H9 (cell line): ENCODE data around the gene ODC1. TPM values are rescaled to one million over a fixed set of nuclear protein-coding genes. Genes with fewer than 3 reads are reported as not detected.

Experiments
- DNase-seq: peaks from one replicate; pipeline ENCODE4 v3.0.0-alpha.2; 2017
- H2AFZ ChIP-seq: one replicate; pipeline ENCODE4 v1.6.1; 2013; ENCODE audit warnings: mild to moderate bottlenecking, low read length, control low read depth, moderate library complexity
- H2AK5ac ChIP-seq: 2 replicates; pipeline ENCODE4 v1.6.1; 2013; ENCODE audit warnings: low read length, control low read depth, mixed read lengths; ENCODE audit not compliant: insufficient read length
- H2BK120ac ChIP-seq: one replicate; pipeline ENCODE4 v1.6.1; 2013; ENCODE audit warnings: low read depth, mild to moderate bottlenecking, low read length, control low read depth, inconsistent platforms; ENCODE audit not compliant: poor library complexity, severe bottlenecking
- H2BK12ac ChIP-seq: 2 replicates; pipeline ENCODE4 v1.6.1; 2013; ENCODE audit warnings: low read length, control low read depth, mixed read lengths, low read depth; ENCODE audit not compliant: insufficient read length
- H2BK15ac ChIP-seq: 2 replicates; pipeline ENCODE4 v1.6.1; 2013; ENCODE audit warnings: low read depth, low read length, control low read depth
- H2BK20ac ChIP-seq: one replicate; pipeline ENCODE4 v1.6.1; 2013; ENCODE audit warnings: low read depth, mild to moderate bottlenecking, low read length, control low read depth, inconsistent platforms; ENCODE audit not compliant: poor library complexity, severe bottlenecking
- H2BK5ac ChIP-seq: 2 replicates; pipeline ENCODE4 v1.6.1; 2013; ENCODE audit warnings: low read length, control low read depth, mixed read lengths; ENCODE audit not compliant: insufficient read length
- H3K14ac ChIP-seq: 2 replicates; pipeline ENCODE4 v1.6.1; 2013; ENCODE audit warnings: low read length, control low read depth; ENCODE audit not compliant: insufficient read depth
- H3K18ac ChIP-seq: 2 replicates; pipeline ENCODE4 v1.6.1; 2013; ENCODE audit warnings: low read depth, mild to moderate bottlenecking, mixed read lengths, low read length, control low read depth; ENCODE audit not compliant: insufficient read length
- H3K23ac ChIP-seq: 2 replicates; pipeline ENCODE4 v1.6.1; 2013; ENCODE audit warnings: low read length, control low read depth, mixed read lengths, low read depth; ENCODE audit not compliant: insufficient read length
- H3K23me2 ChIP-seq: 2 replicates; pipeline ENCODE4 v1.6.1; 2013; ENCODE audit warnings: low read depth, mild to moderate bottlenecking, mixed read lengths, low read length, control low read depth; ENCODE audit not compliant: insufficient read length, poor library complexity, severe bottlenecking
- H3K27ac ChIP-seq: 2 replicates; pipeline ENCODE4 v1.5.1; 2013; ENCODE audit warnings: low read length, control low read depth, mixed read lengths, low read depth; ENCODE audit not compliant: insufficient read length
- H3K27me3 ChIP-seq: 2 replicates; pipeline ENCODE4 v1.6.1; 2013; ENCODE audit warnings: low read length, control low read depth, inconsistent platforms; ENCODE audit not compliant: insufficient read depth
- H3K4ac ChIP-seq: 2 replicates; pipeline ENCODE4 v1.6.1; 2013; ENCODE audit warnings: low read depth, mild to moderate bottlenecking, control low read depth, inconsistent platforms, low read length, moderate library complexity
- H3K4me1 ChIP-seq: 2 replicates; pipeline ENCODE4 v1.6.1; 2013; ENCODE audit warnings: low read length, control low read depth, inconsistent platforms; ENCODE audit not compliant: insufficient read depth
- H3K4me2 ChIP-seq: 2 replicates; pipeline ENCODE4 v1.6.1; 2013; ENCODE audit warnings: low read length, control low read depth, mixed read lengths; ENCODE audit not compliant: insufficient read length, insufficient read depth
- H3K56ac ChIP-seq: 2 replicates; pipeline ENCODE4 v1.6.1; 2013; ENCODE audit warnings: low read depth, mild to moderate bottlenecking, mixed read lengths, low read length, control low read depth; ENCODE audit not compliant: insufficient read length
- H3K79me1 ChIP-seq: 2 replicates; pipeline ENCODE4 v1.6.1; 2013; ENCODE audit warnings: low read depth, mild to moderate bottlenecking, moderate library complexity, low read length, control low read depth, inconsistent platforms; ENCODE audit not compliant: insufficient read depth, poor library complexity, severe bottlenecking
- H3K79me2 ChIP-seq: 2 replicates; pipeline ENCODE4 v1.6.1; 2013; ENCODE audit warnings: low read length, control low read depth, inconsistent platforms; ENCODE audit not compliant: insufficient read depth
- H3K9ac ChIP-seq: 2 replicates; pipeline ENCODE4 v1.6.1; 2013; ENCODE audit warnings: low read length, control low read depth, mixed read lengths; ENCODE audit not compliant: insufficient read length; ENCODE audit errors: extremely low read depth
- H3K9me3 ChIP-seq: one replicate; pipeline ENCODE4 v1.6.1; 2013; ENCODE audit warnings: low read depth, low read length, inconsistent platforms; ENCODE audit not compliant: control insufficient read depth
- H3T11ph ChIP-seq: one replicate; pipeline ENCODE4 v1.6.1; 2013; ENCODE audit warnings: mild to moderate bottlenecking, low read length, control low read depth, inconsistent platforms
- H4K20me1 ChIP-seq: one replicate; pipeline ENCODE4 v1.6.1; 2013; ENCODE audit not compliant: control insufficient read depth, insufficient read length, insufficient read depth
- H4K5ac ChIP-seq: 2 replicates; pipeline ENCODE4 v1.6.1; 2013; ENCODE audit warnings: low read depth, mild to moderate bottlenecking, mixed read lengths, low read length, control low read depth; ENCODE audit not compliant: insufficient read length
- H4K8ac ChIP-seq: replicated peaks from 2 replicates; pipeline ENCODE4 v1.6.1; 2013; ENCODE audit warnings: low read length, control low read depth, mixed read lengths, low read depth; ENCODE audit not compliant: insufficient read length
- H4K91ac ChIP-seq: 2 replicates; pipeline ENCODE4 v1.6.1; 2013; ENCODE audit warnings: low read depth, mild to moderate bottlenecking, moderate library complexity, mixed read lengths, low read length, control low read depth; ENCODE audit not compliant: insufficient read length
- H3K27ac Mint-ChIP-seq, 3 experiments: 2 replicates in 2 of 3; 3 replicates in 1 of 3; pipeline ENCODE4 v1.8.0; 2020 to 2021; ENCODE audit warnings: mixed read lengths in 3 of 3, mild to moderate bottlenecking in 1 of 3, moderate library complexity in 1 of 3
- H3K27me3 Mint-ChIP-seq: 2 replicates; pipeline ENCODE4 v1.8.0; 2021; ENCODE audit warnings: low read depth, mild to moderate bottlenecking, moderate library complexity, mixed read lengths
- H3K36me3 Mint-ChIP-seq, 3 experiments: 2 replicates in 2 of 3; 3 replicates in 1 of 3; pipeline ENCODE4 v1.8.0; 2020 to 2021; ENCODE audit warnings: low read depth in 3 of 3, mixed read lengths in 3 of 3; ENCODE audit not compliant: insufficient read depth in 1 of 3
- H3K4me1 Mint-ChIP-seq, 2 experiments: 2 replicates each; pipeline ENCODE4 v1.8.0; 2020; ENCODE audit warnings: mixed read lengths in 2 of 2
- H3K4me3 Mint-ChIP-seq, 2 experiments: 2 replicates in 1 of 2; 3 replicates in 1 of 2; pipeline ENCODE4 v1.8.0; 2020 to 2021; ENCODE audit warnings: mild to moderate bottlenecking in 2 of 2, mixed read lengths in 2 of 2, moderate library complexity in 1 of 2
- H3K9me3 Mint-ChIP-seq, 2 experiments: 2 replicates in 1 of 2; 3 replicates in 1 of 2; pipeline ENCODE4 v1.8.0; 2020; ENCODE audit warnings: mild to moderate bottlenecking in 2 of 2, mixed read lengths in 2 of 2, moderate library complexity in 1 of 2
- CTCF ChIP-seq: fragments of 200-600 bp; sonication (generic); conservative IDR thresholded peaks from 3 replicates; pipeline ENCODE4 v1.8.0; 2021; ENCODE audit warnings: antibody characterized with exemption, mild to moderate bottlenecking
- WGBS: extraction: QIAGEN DNeasy Blood & Tissue Kit; methylation state at CpG from one replicate; pipeline ENCODE4 v1.1.7; 2013; ENCODE audit warnings: missing lambda C conversion rate, low lambda C conversion rate, mixed read lengths; ENCODE audit not compliant: insufficient read length; ENCODE audit errors: extremely low coverage; 5-methylcytosine and 5-hydroxymethylcytosine counted together
- total RNA-seq: library from RNA; stranded (reverse); gene quantifications from 2 replicates; pipeline ENCODE4 v1.2.1, GENCODE V29; 2021

The ODC1 gene
- total RNA-seq, 1 experiment from 2014 or later, result 48.3 TPM

GRCh38 chr2:10428355-10428754, 19.8 kb downstream of the ODC1 start:
- Mint-ChIP-seq H3K4me3 (no peak overlapping the region), H3K27ac (no peak overlapping the region), H3K36me3 (no peaks in the 10 kb centered on the region), H3K9me3 (peaks cover 0 to 2% of the 10 kb centered on the region in 2 experiments; a peak in 1 of 5 replicates), H3K4me1 (peaks cover 5 to 12% of the 10 kb centered on the region in 2 experiments; a peak in 3 of 4 replicates), H3K27me3 (peaks cover 13% of the 10 kb centered on the region)
- Histone ChIP-seq H3K79me1 (no peaks in the 10 kb centered on the region), H3K4me2 (no peak overlapping the region), H3K4ac (no peak overlapping the region), H4K5ac (no peak overlapping the region), H4K20me1 (no peaks in the 10 kb centered on the region), H3K4me1 (no peaks in the 10 kb centered on the region; the same call in 1 of the 2 replicates), H2BK120ac (no peak overlapping the region), H2AFZ (no peak overlapping the region), H3K27me3 (no peaks in the 10 kb centered on the region), H2BK12ac (no peak overlapping the region), H3K27ac (no peak overlapping the region), H3K14ac (no peak overlapping the region), H3K23me2 (no peaks in the 10 kb centered on the region), H3K56ac (no peak overlapping the region), H3K18ac (no peak overlapping the region), H3T11ph (no peak overlapping the region), H2BK20ac (no peak overlapping the region), H2AK5ac (no peak overlapping the region), H2BK15ac (no peak overlapping the region), H3K79me2 (no peaks in the 10 kb centered on the region), H3K9ac (no peak overlapping the region), H4K8ac (no peak overlapping the region), H2BK5ac (no peak overlapping the region), H4K91ac (no peak overlapping the region), H3K23ac (no peak overlapping the region), H3K9me3 (no peaks in the 10 kb centered on the region)
- no CpG with 5 or more reads among the region's 8 CpGs for WGBS
- TF ChIP-seq CTCF, result no peak
- DNase-seq, result no peak
